Measurements from ENCODE around the gene NR2F1.
"Not testable (repeated sequence)": the region's sequence is repeated elsewhere in the genome, so short reads cannot be mapped to it uniquely, and the experiment has no call there.

The NR2F1 gene

DNA sequence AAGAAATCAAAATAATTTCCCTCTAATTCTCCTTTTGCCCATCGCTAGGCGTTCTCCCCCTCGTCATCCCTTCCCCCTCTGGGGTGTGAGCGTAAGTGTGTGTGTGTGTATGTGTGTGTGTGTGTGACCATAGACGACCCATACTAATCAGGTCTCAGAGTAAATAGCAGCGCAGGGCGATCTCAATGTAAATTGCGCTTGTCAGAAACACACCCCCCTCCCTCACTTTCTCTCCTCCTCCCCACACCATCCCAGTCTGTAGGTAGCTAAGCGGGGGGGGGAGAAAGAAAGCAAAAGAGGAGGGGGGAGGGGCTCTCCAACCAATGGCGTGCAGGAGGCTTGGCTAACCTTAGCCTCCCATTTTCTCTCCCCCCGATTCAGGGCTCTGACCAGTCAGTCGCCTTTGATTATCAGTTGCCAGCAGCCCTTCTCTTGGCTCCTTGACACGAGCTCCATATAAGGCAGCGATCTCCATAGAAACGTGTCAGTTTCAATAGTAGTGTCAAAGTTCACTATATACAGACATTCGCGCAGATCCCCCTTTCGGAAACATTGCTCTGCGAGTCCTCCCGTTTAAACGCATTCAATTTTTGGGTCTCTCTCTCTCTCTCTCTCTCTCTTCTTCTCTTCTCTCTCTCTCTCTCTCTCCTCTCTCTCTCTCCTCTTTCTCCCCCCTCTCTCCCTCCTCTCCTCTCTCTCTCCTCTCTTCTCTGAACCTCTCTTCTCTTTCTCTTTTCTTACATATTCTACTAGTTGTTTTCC lies at the start of gene NR2F1:
NR2F1 (plus strand) TSS at position 546 of the 762 bp plus-strand sequence. CDS start 1,802 bp downstream, outside the sequence.
- DNase-seq, result peak; percentile 85 to 90

DNA sequence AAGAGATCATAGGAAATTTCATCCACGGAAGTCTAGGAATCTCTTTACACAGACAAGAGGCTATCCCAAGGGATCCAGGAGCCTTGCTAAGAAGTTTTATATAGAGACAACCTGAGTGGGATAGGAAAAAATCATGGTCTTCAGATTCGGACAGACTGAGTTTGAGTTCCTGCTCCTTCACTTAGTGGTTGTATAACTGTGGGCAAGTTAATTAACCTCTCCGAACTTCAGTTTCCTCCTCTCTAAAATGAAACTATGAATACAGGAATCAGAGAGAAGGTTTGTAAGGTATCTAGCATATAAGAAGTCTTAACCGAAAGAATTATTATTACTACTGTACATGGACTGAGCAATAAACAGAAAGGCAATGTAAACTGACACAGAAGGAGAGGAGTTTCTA lies 37.1 kb upstream of the NR2F1 start:
- no peak for DNase-seq

DNA sequence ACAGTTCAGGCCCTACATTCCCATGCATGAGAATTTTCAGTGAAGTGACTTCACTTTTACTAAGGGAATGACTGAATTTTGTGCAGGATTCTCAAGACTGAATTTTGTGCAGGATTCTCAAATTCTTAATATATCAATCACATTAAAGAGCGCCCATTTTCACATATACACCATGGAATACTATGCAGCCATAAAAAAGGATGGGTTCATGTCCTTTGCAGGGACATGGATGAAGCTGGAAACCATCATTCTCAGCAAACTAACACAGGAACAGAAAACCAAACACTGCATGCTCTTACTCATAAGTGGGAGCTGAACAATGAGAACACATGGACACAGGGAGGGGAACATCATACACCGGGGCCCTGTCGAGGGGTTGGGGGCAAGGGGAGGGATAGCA lies 33.4 kb upstream of the NR2F1 start:
- not testable (repeated sequence) for DNase-seq

DNA sequence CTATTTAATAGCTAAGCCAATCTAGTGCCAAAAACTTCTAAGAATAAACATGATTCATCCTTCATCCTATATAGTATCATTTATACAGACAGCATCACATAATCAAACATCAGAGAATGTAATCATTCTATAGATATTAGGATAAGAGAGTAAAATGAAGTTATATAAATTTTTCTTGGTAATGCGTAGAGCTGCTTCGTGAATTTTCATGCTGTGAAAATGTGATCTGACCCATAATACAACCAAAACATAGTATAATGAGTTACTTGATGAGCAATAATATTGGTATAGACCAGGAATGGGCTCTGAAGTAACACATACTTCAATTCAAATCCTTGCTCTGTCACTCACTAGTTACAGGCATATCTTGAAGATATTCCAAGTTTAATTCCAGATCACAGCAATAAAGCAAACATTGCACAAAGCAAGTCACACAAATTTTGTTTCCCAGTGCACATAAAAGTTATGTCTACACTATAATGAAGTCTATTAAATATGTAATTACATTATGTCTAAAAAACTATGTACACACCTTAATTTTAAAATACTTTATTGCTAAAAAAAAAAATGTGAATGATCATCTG lies 25.9 kb upstream of the NR2F1 start:
- DNase-seq, result no peak

DNA sequence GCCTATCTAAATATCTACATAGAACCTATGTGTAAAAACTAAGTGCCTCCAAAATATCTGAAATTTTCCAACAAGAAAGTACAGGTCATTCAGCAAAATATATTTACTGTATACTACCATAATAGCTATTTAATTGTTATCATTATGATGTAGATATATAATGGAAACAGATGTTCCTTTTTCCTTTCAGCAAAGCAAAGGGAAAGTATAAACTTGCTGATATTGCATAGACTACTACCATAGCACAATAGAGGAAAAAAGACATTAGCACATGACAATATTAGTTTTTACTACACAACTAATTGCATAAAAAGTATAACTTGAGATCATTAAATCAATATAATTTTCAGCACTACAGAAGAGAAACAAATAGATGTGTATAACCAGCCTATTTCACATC lies 16.9 kb upstream of the NR2F1 start:
- DNase-seq, result no peak

DNA sequence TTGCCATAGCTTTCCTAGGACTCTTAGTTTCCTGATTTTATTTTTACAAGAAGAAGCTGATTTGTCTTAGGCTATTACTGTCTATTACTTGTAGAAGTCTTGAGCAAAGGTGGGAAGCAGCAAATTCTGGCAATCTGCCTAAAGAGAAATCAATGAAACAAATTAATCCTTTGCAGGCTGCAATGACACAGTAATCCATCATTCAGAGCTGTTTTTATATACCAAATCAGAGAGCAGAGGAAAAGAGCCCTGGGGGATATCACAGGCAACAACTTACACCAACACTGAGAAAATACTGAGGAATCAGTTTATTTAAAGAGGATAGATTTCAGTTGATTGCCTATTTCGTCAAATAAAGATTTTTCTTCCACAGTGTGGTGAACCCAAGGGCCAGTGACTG lies 15.6 kb upstream of the NR2F1 start:
- DNase-seq, result no peak

DNA sequence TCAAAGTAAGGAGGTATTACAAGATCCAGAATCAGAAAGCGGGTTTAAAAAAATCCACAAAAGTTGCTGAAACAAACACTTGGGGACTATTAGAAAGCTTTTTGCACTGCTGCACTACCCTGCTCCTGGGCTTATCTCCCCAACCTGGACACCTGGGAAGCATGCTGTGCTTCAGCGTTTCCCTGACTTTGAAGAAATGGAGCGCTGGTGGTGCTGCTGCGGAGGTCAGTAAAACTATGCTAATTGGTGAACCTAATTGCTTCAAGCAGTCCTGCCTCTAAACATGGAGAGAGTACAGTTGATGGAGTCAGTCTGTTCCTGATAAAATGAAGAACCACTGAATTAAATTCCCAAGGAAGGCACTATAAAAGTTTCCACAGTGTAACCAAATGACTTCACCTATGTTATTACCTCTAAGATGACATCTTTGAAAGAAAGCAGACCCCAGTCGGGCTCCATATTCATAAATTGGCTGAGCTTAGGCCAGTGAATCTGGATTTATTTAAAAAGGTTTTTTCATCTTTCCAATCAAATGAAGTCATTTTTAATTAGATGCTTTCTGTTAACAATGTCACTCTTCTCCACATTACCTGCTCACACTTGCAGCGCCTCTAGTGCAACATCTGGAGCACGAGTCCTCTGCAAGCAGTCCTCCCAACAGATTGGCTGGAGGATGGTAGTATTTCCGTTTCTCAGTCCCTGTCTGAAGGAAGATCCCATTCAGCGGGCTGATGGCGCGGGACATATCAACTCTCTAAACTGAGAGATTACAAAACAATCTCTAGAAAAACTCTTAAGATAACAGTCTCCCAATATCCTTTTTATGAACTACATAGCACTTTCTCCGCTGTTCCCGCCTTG lies 13.5 kb upstream of the NR2F1 start:
- no peak for DNase-seq

DNA sequence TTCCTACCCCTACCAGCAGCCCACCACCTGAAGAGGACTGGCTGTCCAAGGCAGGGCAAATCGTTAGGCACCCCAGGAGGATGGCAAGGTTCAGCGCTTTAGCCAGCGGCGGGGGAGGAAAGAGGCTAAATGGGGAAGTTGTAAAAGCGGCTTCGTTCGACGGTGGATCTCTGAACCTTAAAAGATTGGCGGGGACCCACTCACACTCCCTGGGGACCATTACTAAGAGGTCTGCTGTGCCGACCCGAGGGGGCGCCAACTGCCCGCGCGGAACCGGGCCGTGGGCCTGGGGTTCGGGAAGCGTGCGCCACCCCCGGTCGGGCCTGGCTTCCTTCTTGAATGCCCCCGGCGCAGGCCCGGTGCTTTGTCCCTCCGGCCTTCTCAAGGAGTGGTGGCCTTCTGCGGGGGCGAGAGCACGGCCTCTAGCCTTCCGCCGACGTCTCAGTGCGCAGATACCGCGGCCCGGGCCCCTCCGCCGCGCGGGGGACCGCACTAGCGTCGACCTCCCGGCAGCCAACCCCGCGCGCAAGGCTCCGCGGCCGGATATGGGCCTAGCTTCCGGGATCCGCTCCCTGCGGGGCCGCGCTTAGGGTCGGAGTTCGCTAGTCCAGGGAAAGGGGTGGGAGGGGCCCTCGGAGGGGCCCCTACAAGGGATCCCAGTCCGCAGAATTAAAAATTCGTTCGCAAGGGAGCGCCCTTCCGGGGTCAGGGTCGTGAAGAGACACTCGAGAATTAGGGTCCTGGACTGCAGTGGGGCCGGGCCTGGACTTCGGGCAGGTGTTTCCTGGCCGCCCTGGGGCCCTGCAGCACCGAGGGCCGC lies 12.5 kb upstream of the NR2F1 start:
- no peak for DNase-seq

DNA sequence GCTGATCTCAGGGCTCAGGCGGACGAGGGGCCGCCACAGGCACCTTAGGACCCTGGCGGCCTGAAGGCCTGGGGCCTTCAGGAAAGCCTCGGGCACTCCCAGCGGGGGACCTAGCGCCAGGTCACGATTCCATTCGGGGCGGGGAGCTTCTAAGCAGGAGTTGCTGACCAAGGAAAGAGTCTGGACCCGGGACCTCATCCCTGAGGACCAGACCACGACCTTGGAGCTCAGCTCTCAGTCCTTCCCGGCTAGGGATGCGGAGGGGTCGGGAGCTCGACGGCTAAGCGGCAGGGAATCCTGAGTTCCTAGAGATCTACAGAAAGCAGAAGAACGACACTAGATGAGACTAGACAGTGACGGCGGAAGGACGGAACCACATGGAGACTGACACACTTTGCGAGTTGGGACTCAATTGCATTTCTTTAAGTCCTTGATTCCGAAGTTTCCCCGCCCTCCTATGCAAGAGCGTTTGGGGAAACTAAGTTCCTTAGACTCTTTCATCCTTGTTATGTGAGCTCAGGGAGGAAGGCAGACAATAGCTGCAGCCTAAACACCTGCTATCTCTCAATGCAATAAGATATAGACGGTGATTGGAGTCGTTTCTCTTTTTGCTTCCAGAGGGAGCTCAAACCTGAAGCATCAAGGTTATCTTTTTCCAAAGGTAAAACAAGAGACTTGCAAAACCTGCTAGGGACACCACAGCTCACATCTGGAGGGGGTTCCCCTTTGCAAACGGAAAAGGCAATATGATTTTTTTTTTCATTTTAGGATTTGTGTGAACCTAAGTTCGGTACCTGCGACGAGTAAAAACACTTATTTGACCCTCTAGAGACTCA lies 11.7 kb upstream of the NR2F1 start:
- no peak for DNase-seq

DNA sequence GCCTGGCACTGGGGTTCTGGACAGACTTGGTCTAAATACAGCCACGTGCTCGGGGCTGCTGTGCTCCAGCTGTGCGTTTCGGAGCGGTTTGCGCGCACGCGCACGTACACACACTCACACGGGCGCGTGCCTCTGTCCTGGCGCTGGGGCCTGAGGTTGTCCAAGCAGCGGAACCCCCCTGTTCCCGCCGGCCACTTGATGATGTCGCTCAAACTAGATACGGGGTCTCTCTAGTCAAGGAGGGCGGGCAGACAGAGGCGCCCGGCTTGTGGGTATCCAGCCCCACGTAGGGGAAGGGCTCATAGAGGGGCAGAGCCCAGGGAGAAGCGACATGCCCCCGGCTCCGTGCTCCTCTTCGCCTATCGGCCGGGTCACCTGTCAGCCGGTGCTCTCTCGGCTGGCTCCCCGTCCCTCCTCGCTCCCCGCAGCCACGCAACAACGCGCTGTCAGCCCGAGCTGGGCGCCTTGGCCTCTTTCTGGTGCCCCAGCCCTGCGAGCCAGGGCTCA lies 10.9 kb upstream of the NR2F1 start:
- no peak for DNase-seq

DNA sequence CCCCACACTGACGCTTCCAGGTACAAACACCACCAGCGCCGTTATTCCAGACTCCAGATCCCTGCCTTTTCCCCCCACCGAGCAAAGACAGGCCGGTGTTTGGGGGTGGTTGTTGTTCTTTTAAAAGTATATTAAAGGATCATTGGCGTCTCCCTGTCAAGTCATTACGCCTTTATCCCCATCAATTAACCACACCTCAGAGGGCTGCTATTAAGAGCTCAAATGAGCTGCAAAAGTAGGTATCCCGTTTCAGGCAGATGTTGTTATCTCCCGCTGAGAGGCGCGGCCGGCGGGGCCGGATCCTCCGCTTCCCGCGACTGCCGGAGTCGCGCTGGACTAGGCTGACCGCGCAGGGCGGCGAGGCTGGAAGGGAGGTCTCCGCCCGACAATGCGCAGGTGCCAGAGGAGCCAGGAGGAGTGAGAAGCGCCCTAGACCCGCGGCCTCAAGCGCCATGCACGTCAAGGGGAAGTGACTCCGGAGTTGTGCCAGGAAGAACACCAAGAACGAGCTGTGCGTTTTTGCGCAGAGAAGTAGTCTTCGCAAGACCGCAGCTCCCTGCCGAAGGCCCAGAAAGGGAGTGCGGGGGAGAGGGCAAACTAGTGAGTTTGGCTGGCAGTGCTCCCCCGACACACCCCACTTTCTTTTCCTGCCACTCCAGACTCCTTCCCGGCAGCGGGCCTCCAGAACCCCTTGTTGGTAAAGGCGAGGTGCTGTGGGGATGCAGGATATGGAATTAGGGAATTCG lies 10.2 kb upstream of the NR2F1 start:
- DNase-seq, result no peak

DNA sequence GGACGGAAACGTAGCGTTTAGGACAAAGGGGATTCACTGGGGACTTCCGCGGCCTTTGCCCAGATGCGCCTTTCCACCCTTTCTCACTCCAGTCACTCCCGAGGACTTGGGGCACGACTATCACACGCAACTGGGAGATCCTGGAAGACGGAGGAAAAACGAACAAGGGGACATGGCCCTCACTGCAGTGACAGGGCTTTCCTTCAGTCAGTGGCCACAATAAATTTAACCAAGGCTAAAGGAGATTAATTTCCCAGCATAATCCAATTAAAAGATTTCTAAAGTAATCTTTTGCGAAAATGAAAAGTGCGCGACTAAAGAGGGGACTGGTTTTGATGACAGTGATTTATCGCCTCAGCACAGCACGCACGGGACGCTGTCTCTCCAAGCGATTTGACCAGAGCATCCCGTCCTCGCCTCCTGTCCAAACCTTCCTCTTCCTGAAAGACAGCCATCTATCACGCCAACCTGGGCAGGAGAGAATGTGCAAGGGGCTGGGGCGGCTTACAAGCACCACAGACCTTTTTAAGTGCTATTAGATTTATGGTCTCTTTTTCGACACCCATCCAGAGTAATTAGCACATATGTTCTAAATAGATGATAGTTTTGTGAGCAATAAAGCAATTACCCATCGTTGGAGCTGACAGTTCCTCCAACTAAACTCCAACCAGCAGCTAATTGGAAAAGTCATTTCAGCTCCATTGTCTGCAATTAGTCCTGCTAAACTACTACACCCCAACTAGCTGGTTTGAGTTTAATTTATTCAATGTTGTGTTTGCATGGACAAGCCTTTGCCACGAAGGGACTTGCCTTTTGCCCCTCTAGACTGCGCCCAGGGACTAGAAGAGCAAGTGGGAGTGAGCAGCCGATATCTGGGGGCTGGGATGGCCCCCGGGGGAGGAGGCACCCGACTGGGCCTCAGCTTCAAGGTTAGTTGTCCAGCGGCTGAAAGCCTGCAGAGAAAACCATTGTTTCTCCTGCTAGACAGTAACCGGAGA lies 9.4 kb upstream of the NR2F1 start:
- DNase-seq, result no peak

DNA sequence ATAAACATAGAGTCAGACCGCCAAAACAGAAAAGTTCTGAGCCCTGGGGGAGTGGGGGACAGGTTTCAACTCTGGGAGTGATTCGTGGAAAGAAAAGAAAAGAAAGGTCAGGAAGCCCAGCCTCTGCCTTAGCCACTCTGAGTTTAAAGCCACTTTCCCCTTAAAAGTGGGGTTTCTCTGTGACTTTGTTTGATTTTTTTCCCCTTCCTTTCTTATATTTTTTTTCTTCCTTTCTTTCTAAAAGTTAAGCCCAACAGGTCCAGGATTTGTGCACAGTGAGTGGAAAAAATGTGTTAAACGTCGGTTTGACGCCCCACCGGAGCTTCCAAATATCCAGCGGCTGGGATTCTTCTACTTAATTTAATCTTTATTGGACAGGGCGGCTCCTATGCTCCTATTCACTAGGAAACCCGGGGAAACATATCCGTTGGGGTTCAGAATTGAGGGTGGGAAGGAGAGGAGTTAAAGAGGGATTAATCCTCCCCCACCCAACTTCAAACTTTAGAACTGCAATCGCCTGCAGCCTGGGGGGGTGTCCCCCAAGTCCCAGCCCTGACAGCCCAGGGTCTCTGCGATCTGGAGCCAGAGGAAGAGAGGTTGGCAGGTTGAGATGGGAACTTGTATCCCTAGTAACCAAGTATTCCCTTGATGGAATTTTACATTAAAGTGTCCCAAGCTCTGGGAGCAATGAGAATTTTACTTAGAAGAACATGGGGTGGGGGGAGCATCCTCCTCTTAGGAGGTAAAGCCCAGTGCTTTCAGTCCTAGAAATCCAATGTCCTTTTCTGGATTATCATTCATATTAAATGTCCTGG lies 8.3 kb upstream of the NR2F1 start:
- no peak for DNase-seq

DNA sequence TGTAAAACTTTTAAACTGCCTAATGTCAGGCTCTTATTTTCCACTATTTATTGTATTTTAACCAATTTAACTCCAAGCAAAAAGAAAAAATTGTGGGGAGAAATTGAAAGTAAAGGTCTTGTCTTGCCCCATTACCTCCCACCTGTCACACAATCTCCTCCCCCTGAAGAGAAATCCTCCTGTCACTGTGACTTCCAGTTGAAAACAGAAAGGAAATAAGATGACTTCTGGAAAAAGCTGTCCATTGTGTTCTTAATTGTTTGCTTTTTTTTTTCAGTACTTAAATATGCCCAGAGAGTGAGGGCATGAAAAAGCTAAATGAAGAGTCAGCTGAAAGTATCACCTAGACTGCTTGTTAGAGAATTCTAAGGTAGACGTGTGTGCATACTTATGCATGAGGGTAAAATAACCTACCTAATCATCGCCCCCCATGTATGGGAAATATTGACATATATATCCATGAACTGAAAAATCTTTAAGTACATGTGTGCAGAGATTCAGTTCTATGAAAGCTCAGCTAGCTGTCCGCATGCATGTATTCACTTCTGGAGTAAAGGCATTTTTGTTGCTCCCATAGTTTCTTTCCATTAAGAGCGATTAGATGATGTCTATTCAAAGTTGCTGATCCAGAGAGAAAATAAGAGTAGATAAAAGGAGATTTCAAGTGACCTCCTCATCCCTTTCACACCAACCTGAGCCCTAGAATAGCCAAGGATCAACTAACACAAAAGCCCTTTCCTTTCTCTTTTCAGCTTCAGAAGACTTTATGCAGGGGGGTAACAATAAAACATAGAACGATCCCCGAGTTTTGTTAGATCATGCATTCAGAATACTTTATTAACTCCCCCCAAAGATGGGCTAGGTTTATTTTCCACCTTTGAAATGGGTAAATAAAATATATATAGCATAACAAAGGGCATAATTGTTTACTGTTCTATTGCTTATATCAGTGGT lies 7.3 kb upstream of the NR2F1 start:
- DNase-seq, result no peak

DNA sequence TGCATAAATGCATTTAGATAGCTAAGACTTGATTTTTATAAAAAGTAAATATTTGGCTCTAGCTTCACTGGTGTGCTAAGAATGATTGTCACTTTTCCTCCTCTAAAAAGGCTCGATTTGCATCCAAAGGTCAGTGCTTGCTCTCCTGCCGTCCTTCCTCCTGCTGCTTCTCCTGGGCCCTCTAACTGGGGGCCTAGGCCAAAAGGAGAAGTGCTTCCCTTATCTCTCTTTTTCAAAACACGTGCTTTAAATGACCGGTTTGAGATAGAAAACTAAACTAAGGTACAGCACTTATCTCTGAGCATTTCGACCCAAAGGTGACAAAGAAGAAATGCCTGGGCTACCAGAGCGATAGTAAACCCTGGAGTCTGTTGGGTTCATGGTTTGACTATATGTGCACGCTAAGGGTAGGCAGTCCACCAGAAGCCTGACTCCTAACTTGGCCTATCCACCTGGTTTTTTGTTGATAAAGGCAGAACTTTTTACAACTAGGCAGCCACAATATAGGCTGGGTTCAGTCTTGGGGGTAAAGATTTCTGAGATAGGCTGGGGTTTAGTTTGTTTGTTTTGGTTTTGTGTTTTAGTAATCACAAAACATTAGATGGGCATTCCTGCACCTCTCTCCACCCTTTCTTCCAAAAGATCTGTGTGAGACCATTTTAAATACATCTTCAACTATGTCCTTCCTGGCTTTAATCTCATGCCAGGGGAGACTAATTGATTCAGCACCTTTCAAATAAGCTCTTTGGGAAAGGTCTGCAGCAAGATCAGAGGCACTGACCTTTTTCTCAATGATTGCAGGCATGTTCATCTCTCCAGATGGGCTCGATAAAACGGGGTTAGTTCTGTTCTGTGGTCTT lies 5.8 kb upstream of the NR2F1 start:
- no peak for DNase-seq

Data from NCI-H446 (cell line).